ENCODE results near the gene MS4A1.
"Not testable (repeated sequence)": the region's sequence is repeated elsewhere in the genome, so short reads cannot be mapped to it uniquely, and the experiment has no call there.

Gene MS4A1

GRCh38 chr11:60504219-60504905, 48.7 kb downstream of the MS4A1 start:
- no peak for DNase-seq

DNA sequence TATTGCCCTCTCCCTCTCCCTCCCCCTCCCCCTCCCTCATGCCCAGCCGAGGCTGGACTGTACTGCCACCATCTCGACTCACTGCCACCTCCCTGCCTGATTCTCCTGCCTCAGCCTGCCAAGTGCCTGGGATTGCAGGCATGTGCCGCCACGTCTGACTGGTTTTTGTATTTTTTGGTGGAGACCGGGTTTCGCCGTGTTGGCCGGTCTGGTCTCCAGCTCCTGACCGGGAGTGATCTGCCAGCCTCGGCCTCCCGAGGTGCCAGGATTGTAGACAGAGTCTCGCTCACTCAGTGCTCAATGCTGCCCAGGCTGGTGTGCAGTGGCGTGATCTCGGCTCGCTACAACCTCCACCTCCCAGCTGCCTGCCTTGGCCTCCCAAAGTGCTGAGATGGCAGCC, 54.0 kb downstream of the MS4A1 start:
- DNase-seq: not testable (repeated sequence)

DNA sequence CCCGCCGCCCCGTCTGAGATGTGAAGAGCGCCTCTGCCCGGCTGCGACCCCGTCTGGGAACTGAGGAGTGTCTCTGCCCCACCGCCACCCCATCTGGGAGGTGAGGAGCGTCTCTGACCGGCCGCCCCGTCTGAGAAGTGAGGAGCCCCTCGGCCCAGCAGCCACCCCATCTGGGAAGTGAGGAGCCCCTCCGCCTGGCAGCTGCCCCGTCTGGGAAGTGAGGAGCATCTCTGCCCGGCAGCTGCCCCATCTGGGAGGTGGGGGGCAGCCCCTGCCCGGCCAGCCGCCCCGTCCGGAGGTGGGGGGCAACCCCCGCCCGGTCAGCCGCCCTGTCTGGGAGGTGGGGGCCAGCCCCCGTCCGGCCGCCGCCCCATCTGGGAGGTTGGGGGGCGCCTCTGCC, 54.6 kb downstream of the MS4A1 start:
- DNase-seq: not testable (repeated sequence)

GRCh38 chr11:60511393-60511792, 55.7 kb downstream of the MS4A1 start:
- DNase-seq: no peak

DNA sequence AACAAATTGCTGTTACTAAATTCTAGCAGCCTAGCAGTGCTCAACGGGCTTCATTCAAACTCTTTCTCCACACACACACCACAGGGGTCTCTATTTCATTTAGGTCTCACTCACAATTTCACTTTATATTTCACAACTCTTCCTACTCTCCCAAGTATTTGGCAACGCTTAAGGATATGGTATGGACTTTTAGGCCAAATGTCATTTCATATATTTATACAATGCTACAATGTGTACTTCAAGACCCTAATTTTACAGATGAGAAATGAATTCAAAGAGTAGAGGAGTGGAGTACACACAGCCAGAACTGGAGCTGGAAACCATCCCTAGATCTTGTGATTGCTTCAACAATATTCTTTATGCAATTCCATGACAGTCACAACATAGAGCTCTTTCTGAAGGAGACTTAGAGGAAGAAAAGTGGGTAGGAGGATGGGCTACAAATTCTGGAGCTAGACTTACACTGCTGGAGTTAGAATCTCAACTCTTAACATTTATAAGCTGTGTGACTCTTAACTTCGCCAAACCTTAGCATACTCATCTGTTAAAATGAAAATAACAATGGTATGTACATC, 57.1 kb downstream of the MS4A1 start:
- no peak for DNase-seq

DNA sequence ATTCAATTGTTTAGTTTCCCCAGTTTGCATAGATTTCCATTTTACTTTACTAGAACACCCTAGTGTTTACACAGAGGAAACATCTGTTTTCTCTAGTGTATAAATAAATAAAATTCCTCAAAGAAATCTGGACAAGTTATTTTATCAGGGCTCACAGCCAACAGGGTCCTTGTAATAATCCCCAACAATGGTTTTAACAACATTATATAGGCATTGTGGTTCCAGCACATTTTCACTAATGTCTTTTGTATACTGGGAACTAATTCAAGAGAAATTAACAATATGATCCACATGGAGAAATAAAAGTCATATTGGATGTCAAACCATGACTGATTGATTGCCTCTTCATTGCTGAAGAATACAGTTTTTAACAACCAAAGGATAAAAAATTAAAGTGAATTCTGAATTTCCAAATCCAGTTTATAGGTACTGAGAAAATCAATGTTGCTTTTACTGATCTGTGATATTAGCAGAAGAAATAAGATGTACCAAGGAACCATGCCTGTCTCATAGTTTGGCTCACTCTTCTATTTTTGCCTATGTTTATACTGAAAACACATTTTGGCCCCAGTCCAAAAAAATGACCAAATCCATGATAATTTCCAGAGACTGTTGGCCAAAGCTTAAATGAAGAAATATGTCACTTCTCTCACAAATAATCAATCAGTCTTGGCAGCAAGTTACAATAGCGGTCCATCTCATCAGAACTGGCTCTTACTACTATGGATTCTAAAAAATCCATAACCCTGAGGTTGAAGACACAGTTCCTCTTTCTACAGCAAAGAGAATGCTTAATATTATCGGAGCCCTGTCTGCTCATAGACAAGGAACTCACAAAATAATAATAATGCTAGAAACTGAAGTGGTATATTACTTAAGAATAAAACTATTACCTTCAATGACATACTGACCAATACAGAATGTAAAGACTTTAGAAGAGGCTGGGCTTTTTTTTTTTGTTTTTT, 58.1 kb downstream of the MS4A1 start:
- no peak for DNase-seq

DNA sequence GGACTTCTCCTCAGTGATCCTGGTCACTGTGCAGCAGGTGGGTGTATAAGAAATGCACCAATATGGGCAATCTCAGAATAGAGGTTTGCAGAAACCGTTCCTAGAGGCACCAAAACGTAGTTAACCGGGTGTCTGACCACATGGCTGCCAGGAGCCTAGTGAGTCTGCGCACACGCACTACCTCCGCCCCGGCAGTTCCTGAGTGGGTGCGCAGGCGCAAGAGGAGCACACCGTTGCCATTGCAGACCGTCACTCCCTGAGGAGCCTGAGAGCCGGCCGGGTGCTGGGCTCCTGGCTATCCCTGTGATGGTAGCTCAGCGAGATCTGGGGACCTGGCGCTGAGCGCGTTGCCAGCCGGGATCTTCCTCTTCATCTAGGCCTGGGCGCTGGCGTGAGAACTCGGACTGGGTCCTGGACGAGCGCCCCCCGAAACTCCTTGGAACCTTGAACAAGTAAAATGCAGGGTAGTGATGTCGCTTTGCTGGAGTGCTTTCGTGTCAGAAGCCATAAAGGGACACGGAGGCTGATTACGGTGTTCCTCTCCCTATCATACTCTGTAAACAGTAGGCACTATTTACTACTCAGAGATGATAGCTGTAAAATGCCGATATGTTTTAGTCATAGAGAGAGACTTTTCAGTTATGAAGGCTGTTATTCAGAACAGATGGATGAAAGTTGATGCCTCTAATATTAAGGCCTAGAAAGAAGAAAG, 59.7 kb downstream of the MS4A1 start, which contains the start of gene MS4A13:
Gene MS4A13 (plus strand): TSS at position 249 of the 712 bp plus-strand sequence. CDS start 2,692 bp downstream, outside the sequence.
- no peak for DNase-seq

Measured in activated effector memory CD4-positive, alpha-beta T cell treated with anti-CD3 and anti-CD28 coated beads, Interleukin-2, amount 50 U/mL, for 16 hours (primary cell).